Left colon (tissue), 2 donors: ENCODE data around the gene BRD4. TPM values are rescaled to one million over a fixed set of nuclear protein-coding genes. Genes with fewer than 3 reads are reported as not detected.

ENCODE experiments used
- ATAC-seq: fragments of 200-7000 bp; cut with Tn5 transposase; one replicate; pipeline ENCODE4 v1.9.1; 2020; ENCODE audit warnings: mild to moderate bottlenecking, moderate library complexity
- DNase-seq, 2 donors: peaks; one replicate each; pipeline ENCODE4 v3.0.0-alpha.2; 2020
- intact Hi-C, 2 donors: fragments of 100-400 bp; cut with DNase I in 1 of 2; cut with micrococcal nuclease in 1 of 2; formaldehyde crosslinking; loops; one replicate each; pipeline versions ENCODE4 v1.11.2 to v1.14.0; 2022; cut with DNase I, micrococcal nuclease
- total RNA-seq, 2 donors: library from RNA; stranded (reverse); fragmentation: NEBNext Ultra II Directional; extraction: Animal tissue kit (Norgen Biotek cat#: 25700); gene quantifications; one replicate each; pipeline ENCODE4 v1.2.1, GENCODE V29; 2021
- donor health status: DM: no; HTN: no; CAD: no.
- donor health status: DM: yes; HTN: yes; CAD: no.

Gene BRD4
- total RNA-seq, 2 donors from 2014 or later = 64.6 to 90.7 TPM

GRCh38 chr19:15296353-15296752 lies 36.0 kb downstream of the BRD4 start:
- DNase-seq (no peak), ATAC-seq (no peak)
- intact Hi-C loops = no loop called here

GRCh38 chr19:15294561-15294990 lies 37.8 kb downstream of the BRD4 start:
- ATAC-seq (no peak), DNase-seq (no peak)
- intact Hi-C loops = no loop called here

- ATAC-seq (no peak), DNase-seq (no peak)
- intact Hi-C loops = no loop called here
Observed at GRCh38 chr19:15293781-15294491, 38.4 kb downstream of the BRD4 start.

- ATAC-seq = peak; percentile 53
- no peak for DNase-seq
- intact Hi-C loops = no loop called here
Observed at GRCh38 chr19:15292847-15293582, 39.3 kb downstream of the BRD4 start.

- ATAC-seq = no peak
- intact Hi-C loops = no loop called here
Observed at GRCh38 chr19:15292140-15292539, 40.2 kb downstream of the BRD4 start.

GRCh38 chr19:15291548-15292021 lies 40.8 kb downstream of the BRD4 start:
- DNase-seq = no peak
- no peak for ATAC-seq
- intact Hi-C loops = no loop called here

More at GRCh38 chr19:15292140-15292539, 40.2 kb downstream of the BRD4 start:
- DNase-seq = no peak

GRCh38 chr19:15291089-15291488 lies 41.2 kb downstream of the BRD4 start:
- DNase-seq = no peak
- intact Hi-C loops = no loop called here
- no peak for ATAC-seq

- ATAC-seq (no peak), DNase-seq (no peak)
- intact Hi-C loops = no loop called here
Observed at GRCh38 chr19:15290166-15290565, 42.2 kb downstream of the BRD4 start.

- DNase-seq (no peak), ATAC-seq (no peak)
- intact Hi-C loops = no loop called here
Observed at GRCh38 chr19:15289673-15290072, 42.7 kb downstream of the BRD4 start.

- intact Hi-C loops = no loop called here
- peak; percentile 31 for ATAC-seq
- DNase-seq = peak in 1 of 2 donors; percentile 31
Observed at GRCh38 chr19:15288146-15288963, 44.0 kb downstream of the BRD4 start.

- DNase-seq = no peak
- no peak for ATAC-seq
- intact Hi-C loops = no loop called here
Observed at GRCh38 chr19:15287496-15287895, 44.8 kb downstream of the BRD4 start.

- intact Hi-C loops = no loop called here
- no peak for DNase-seq
- no peak for ATAC-seq
Observed at GRCh38 chr19:15286688-15287365, 45.5 kb downstream of the BRD4 start.

- no peak for DNase-seq
- intact Hi-C loops = no loop called here
- peak; percentile 21 for ATAC-seq
Observed at GRCh38 chr19:15285896-15286591, 46.3 kb downstream of the BRD4 start.

- DNase-seq (peak in 1 of 2 donors; percentile 19), ATAC-seq (no peak)
- intact Hi-C loops = no loop called here
Observed at GRCh38 chr19:15284896-15285295, 47.4 kb downstream of the BRD4 start.

- intact Hi-C loops = no loop called here
- no peak for DNase-seq
- ATAC-seq = no peak
Observed at GRCh38 chr19:15284091-15284490, 48.2 kb downstream of the BRD4 start.

GRCh38 chr19:15283141-15283883 lies 49.0 kb downstream of the BRD4 start:
- peak in 1 of 2 donors; percentile 11 for DNase-seq
- ATAC-seq = peak; percentile 12
- intact Hi-C loops = no loop called here

GRCh38 chr19:15282311-15282705 lies 50.0 kb downstream of the BRD4 start:
- no peak for ATAC-seq

More at GRCh38 chr19:15282311-15282705, 50.0 kb downstream of the BRD4 start:
- DNase-seq = peak in 1 of 2 donors; percentile 4
- intact Hi-C loops = no loop called here
